Measurements from ENCODE around the gene RPL4. TPM values are rescaled to one million over a fixed set of nuclear protein-coding genes. Genes with fewer than 3 reads are reported as not detected.

RPL4 gene
- total and polyA plus RNA-seq, 2 experiments from 2014 or later, result 2,989 to 6,082 TPM

DNA sequence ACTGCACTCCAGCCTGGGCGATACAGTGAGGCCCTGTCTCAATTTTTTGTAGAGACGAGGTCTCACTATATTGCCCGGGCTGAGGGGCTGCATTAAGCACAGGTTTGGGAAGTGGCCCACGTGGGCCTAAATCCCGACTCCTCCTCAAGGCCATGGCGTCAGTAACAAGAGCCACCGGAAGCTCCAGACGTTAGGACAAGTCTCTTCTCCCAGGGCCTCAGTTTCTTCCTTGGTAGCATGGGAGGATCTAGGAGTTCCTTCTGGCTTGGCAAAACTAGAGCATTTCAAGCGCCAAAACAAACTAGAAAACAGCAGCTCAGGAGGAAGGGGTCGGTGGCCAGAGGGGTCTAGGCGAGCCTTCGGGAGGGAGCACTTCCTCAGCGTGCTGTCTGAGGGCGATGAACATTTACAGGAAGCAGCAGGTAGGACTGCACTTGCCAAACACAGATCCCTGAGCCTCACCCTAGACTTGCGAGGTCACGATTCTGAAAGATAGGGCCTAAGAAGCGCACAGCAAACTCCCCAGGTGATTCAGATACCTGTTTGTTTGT lies 7.6 kb downstream of the RPL4 start:
- peak; percentile 40 for ATAC-seq

More for the DNA sequence above, 7.6 kb downstream of the RPL4 start:
- no peak for DNase-seq (ENCODE audit: low spot score)
- Histone ChIP-seq H3K27me3 (ENCODE audit: insufficient read depth) (no peaks in the 10 kb centered on the region), H3F3A (replicated peaks; ENCODE audit: low read depth) (peaks cover 63% of the 10 kb centered on the region), H3K27ac (ENCODE audit: low read depth) (peak overlapping the region; percentile 100), H3K4me2 (peak overlapping the region; percentile 98), H3K36me3 (ENCODE audit: insufficient read depth) (peaks cover 60% of the 10 kb centered on the region), H3K79me2 (replicated peaks; ENCODE audit: insufficient read depth) (peaks cover 29% of the 10 kb centered on the region), H3K9me2 (ENCODE audit: insufficient read depth) (no peaks in the 10 kb centered on the region), H2AFZ (peak overlapping the region; percentile 82; the same call in 1 of the 2 replicates), H4K20me1 (replicated peaks; ENCODE audit: insufficient read depth) (peaks cover 23% of the 10 kb centered on the region), H3K4me3 (peak overlapping the region; percentile 94), H3K4me1 (ENCODE audit: insufficient read depth) (peaks cover 6% of the 10 kb centered on the region)
- Mint-ChIP-seq H3K4me1 (peaks cover 25% of the 10 kb centered on the region), H3K9me3 (no peaks in the 10 kb centered on the region; the same call in 2 of the 3 replicates), H3K4me3 (peak overlapping the region; percentile 87), H3K27me3 (ENCODE audit: insufficient read depth, low read depth, poor library complexity) (peaks cover 15% of the 10 kb centered on the region), H3K36me3 (ENCODE audit: low read depth) (peaks cover 72% of the 10 kb centered on the region), H3K27ac (peak overlapping the region; percentile 98)
- TF ChIP-seq ZNF114 (CRISPR knock-in tag; IDR thresholded peaks at IDR 0.05) (no peak), ETS1 (IDR thresholded peaks at IDR 0.05) (no peak), NANOG (IDR thresholded peaks at IDR 0.05; ENCODE audit: borderline replicate concordance) (no peak), CREB1 (CRISPR knock-in tag; IDR thresholded peaks at IDR 0.05; ENCODE audit: low read depth) (no peak), ZNF331 (CRISPR knock-in tag; IDR thresholded peaks at IDR 0.05; ENCODE audit: low read depth) (no peak)
- TF ChIP-seq, protein P1, sequence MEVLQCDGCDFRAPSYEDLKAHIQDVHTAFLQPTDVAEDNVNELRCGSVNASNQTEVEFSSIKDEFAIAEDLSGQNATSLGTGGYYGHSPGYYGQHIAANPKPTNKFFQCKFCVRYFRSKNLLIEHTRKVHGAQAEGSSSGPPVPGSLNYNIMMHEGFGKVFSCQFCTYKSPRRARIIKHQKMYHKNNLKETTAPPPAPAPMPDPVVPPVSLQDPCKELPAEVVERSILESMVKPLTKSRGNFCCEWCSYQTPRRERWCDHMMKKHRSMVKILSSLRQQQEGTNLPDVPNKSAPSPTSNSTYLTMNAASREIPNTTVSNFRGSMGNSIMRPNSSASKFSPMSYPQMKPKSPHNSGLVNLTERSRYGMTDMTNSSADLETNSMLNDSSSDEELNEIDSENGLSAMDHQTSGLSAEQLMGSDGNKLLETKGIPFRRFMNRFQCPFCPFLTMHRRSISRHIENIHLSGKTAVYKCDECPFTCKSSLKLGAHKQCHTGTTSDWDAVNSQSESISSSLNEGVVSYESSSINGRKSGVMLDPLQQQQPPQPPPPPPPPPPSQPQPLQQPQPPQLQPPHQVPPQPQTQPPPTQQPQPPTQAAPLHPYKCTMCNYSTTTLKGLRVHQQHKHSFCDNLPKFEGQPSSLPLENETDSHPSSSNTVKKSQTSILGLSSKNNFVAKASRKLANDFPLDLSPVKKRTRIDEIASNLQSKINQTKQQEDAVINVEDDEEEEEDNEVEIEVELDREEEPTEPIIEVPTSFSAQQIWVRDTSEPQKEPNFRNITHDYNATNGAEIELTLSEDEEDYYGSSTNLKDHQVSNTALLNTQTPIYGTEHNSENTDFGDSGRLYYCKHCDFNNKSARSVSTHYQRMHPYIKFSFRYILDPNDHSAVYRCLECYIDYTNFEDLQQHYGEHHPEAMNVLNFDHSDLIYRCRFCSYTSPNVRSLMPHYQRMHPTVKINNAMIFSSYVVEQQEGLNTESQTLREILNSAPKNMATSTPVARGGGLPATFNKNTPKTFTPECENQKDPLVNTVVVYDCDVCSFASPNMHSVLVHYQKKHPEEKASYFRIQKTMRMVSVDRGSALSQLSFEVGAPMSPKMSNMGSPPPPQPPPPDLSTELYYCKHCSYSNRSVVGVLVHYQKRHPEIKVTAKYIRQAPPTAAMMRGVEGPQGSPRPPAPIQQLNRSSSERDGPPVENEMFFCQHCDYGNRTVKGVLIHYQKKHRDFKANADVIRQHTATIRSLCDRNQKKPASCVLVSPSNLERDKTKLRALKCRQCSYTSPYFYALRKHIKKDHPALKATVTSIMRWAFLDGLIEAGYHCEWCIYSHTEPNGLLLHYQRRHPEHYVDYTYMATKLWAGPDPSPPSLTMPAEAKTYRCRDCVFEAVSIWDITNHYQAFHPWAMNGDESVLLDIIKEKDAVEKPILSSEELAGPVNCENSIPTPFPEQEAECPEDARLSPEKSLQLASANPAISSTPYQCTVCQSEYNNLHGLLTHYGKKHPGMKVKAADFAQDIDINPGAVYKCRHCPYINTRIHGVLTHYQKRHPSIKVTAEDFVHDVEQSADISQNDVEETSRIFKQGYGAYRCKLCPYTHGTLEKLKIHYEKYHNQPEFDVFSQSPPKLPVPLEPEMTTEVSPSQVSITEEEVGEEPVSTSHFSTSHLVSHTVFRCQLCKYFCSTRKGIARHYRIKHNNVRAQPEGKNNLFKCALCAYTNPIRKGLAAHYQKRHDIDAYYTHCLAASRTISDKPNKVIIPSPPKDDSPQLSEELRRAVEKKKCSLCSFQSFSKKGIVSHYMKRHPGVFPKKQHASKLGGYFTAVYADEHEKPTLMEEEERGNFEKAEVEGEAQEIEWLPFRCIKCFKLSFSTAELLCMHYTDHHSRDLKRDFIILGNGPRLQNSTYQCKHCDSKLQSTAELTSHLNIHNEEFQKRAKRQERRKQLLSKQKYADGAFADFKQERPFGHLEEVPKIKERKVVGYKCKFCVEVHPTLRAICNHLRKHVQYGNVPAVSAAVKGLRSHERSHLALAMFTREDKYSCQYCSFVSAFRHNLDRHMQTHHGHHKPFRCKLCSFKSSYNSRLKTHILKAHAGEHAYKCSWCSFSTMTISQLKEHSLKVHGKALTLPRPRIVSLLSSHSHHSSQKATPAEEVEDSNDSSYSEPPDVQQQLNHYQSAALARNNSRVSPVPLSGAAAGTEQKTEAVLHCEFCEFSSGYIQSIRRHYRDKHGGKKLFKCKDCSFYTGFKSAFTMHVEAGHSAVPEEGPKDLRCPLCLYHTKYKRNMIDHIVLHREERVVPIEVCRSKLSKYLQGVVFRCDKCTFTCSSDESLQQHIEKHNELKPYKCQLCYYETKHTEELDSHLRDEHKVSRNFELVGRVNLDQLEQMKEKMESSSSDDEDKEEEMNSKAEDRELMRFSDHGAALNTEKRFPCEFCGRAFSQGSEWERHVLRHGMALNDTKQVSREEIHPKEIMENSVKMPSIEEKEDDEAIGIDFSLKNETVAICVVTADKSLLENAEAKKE (CRISPR knock-in tag; IDR thresholded peaks at IDR 0.05), result no peak
